Muscle of leg (tissue), 11 donors: ENCODE measurements around the gene KIAA0825. TPM values are rescaled to one million over a fixed set of nuclear protein-coding genes. Genes with fewer than 3 reads are reported as not detected.
A peak's percentile ranks its signal among the peaks of the same experiment; 100 is the strongest.

Source experiments
- DNase-seq: peaks from one replicate; pipeline ENCODE4 v3.0.0; 2013
- H3K27ac ChIP-seq: one replicate; pipeline ENCODE4 v1.5.1; 2013; ENCODE audit warnings: mild to moderate bottlenecking, low read length, control low read depth
- H3K27me3 ChIP-seq: one replicate; pipeline ENCODE4 v1.6.1; 2013; ENCODE audit warnings: low read length; ENCODE audit not compliant: control insufficient read depth, insufficient read depth
- H3K36me3 ChIP-seq: one replicate; pipeline ENCODE4 v1.6.1; 2013; ENCODE audit warnings: low read length; ENCODE audit not compliant: control insufficient read depth, insufficient read depth
- H3K4me1 ChIP-seq: one replicate; pipeline ENCODE4 v1.6.1; 2013; ENCODE audit warnings: low read length; ENCODE audit not compliant: control insufficient read depth, insufficient read depth
- H3K4me3 ChIP-seq: one replicate; pipeline ENCODE4 v1.5.1; 2013; ENCODE audit warnings: low read length, control low read depth
- H3K9me3 ChIP-seq: replicated peaks from 2 replicates; pipeline ENCODE4 v1.6.1; 2013; ENCODE audit warnings: low read depth, low read length; ENCODE audit not compliant: control insufficient read depth
- WGBS: methylation state at CpG from one replicate; pipeline ENCODE4 v1.1.5; 2013; ENCODE audit warnings: missing lambda C conversion rate; ENCODE audit not compliant: insufficient coverage; 5-methylcytosine and 5-hydroxymethylcytosine counted together
- polyA plus RNA-seq, 8 donors: library from polyadenylated mRNA; unstranded; fragments of 120-200 nt; gene quantifications; one replicate each; pipeline versions ENCODE4 v1.2.1 to v1.2.3, GENCODE V29; 2013; ENCODE audit warnings: inconsistent platforms in 1 of 8, low replicate concordance in 1 of 8; ENCODE audit not compliant: insufficient read length in 8 of 8, insufficient read depth in 1 of 8
- total RNA-seq: library from RNA; stranded (reverse); fragments of 120-200 nt; gene quantifications from one replicate; pipeline ENCODE4 v1.2.4, GENCODE V29; 2013

KIAA0825 gene
- total and polyA plus RNA-seq, 9 donors = 1.6 to 5.6 (median 2.2) TPM

- peak; percentile 49 for DNase-seq
- Histone ChIP-seq H3K36me3 (no peaks in the 10 kb centered on the region), H3K4me3 (no peak overlapping the region), H3K4me1 (no peaks in the 10 kb centered on the region), H3K9me3 (peaks cover 1% of the 10 kb centered on the region), H3K27ac (no peak overlapping the region), H3K27me3 (no peaks in the 10 kb centered on the region)
- WGBS = no CpG with 5 or more reads among the region's 5 CpGs
Measured at GRCh38 chr5:94240596-94240992, 377.8 kb downstream of the KIAA0825 start.

- Histone ChIP-seq H3K4me1 (no peaks in the 10 kb centered on the region), H3K27ac (no peak overlapping the region), H3K4me3 (no peak overlapping the region), H3K9me3 (peaks cover 3% of the 10 kb centered on the region), H3K27me3 (no peaks in the 10 kb centered on the region), H3K36me3 (no peaks in the 10 kb centered on the region)
- DNase-seq = peak; percentile 20
- 40% methylated on average over 1 of the region's 3 CpGs for WGBS
Measured at GRCh38 chr5:94240134-94240533, 378.3 kb downstream of the KIAA0825 start.

GRCh38 chr5:94239266-94239665 is 379.1 kb downstream of the KIAA0825 start:
- Histone ChIP-seq H3K36me3 (no peaks in the 10 kb centered on the region), H3K9me3 (peaks cover 3% of the 10 kb centered on the region), H3K4me1 (no peaks in the 10 kb centered on the region), H3K27ac (no peak overlapping the region), H3K4me3 (no peak overlapping the region), H3K27me3 (no peaks in the 10 kb centered on the region)
- no CpG with 5 or more reads among the region's 2 CpGs for WGBS
- DNase-seq = peak; percentile 40

- Histone ChIP-seq H3K9me3 (peaks cover 3% of the 10 kb centered on the region), H3K4me3 (no peak overlapping the region), H3K27ac (no peak overlapping the region), H3K36me3 (no peaks in the 10 kb centered on the region), H3K4me1 (no peaks in the 10 kb centered on the region), H3K27me3 (no peaks in the 10 kb centered on the region)
- DNase-seq = no peak
- no CpG with 5 or more reads among the region's 1 CpG for WGBS
Measured at GRCh38 chr5:94234987-94235386, 383.4 kb downstream of the KIAA0825 start.

- Histone ChIP-seq H3K27me3 (no peaks in the 10 kb centered on the region), H3K4me1 (no peaks in the 10 kb centered on the region), H3K36me3 (no peaks in the 10 kb centered on the region), H3K4me3 (no peak overlapping the region), H3K27ac (no peak overlapping the region), H3K9me3 (no peaks in the 10 kb centered on the region)
- no peak for DNase-seq
Measured at GRCh38 chr5:94228791-94229190, 389.6 kb downstream of the KIAA0825 start.

GRCh38 chr5:94223235-94223634 is 395.2 kb downstream of the KIAA0825 start:
- H3K4me1 ChIP-seq = no peaks in the 10 kb centered on the region
- no peaks in the 10 kb centered on the region for H3K9me3 ChIP-seq
- H3K4me3 ChIP-seq = no peak overlapping the region
- WGBS = 57% methylated on average over 1 of the region's 2 CpGs
- no peaks in the 10 kb centered on the region for H3K36me3 ChIP-seq
- H3K27me3 ChIP-seq = no peaks in the 10 kb centered on the region
- no peak for DNase-seq
- H3K27ac ChIP-seq = no peak overlapping the region

GRCh38 chr5:94218374-94218773 is 400.0 kb downstream of the KIAA0825 start:
- no peaks in the 10 kb centered on the region for H3K27me3 ChIP-seq
- H3K4me3 ChIP-seq = no peak overlapping the region
- no peaks in the 10 kb centered on the region for H3K9me3 ChIP-seq
- no peaks in the 10 kb centered on the region for H3K4me1 ChIP-seq
- H3K36me3 ChIP-seq = no peaks in the 10 kb centered on the region
- no peak overlapping the region for H3K27ac ChIP-seq
- DNase-seq = peak; percentile 29

- no peaks in the 10 kb centered on the region for H3K27me3 ChIP-seq
- WGBS = no CpG with 5 or more reads among the region's 3 CpGs
- no peaks in the 10 kb centered on the region for H3K4me1 ChIP-seq
- no peak for DNase-seq
- no peaks in the 10 kb centered on the region for H3K36me3 ChIP-seq
- no peak overlapping the region for H3K27ac ChIP-seq
- no peaks in the 10 kb centered on the region for H3K9me3 ChIP-seq
- H3K4me3 ChIP-seq = no peak overlapping the region
Measured at GRCh38 chr5:94217745-94218144, 400.7 kb downstream of the KIAA0825 start.

- Histone ChIP-seq H3K4me3 (no peak overlapping the region), H3K27me3 (no peaks in the 10 kb centered on the region), H3K27ac (no peak overlapping the region), H3K9me3 (no peaks in the 10 kb centered on the region), H3K36me3 (no peaks in the 10 kb centered on the region), H3K4me1 (no peaks in the 10 kb centered on the region)
- DNase-seq = no peak
- no CpG with 5 or more reads among the region's 2 CpGs for WGBS
Measured at GRCh38 chr5:94217216-94217615, 401.2 kb downstream of the KIAA0825 start.

GRCh38 chr5:94212476-94212875 is 405.9 kb downstream of the KIAA0825 start:
- Histone ChIP-seq H3K4me1 (no peaks in the 10 kb centered on the region), H3K27me3 (no peaks in the 10 kb centered on the region), H3K4me3 (no peak overlapping the region), H3K27ac (no peak overlapping the region), H3K36me3 (no peaks in the 10 kb centered on the region), H3K9me3 (no peaks in the 10 kb centered on the region)
- no peak for DNase-seq
- no CpG with 5 or more reads among the region's 1 CpG for WGBS

- no peak overlapping the region for H3K4me3 ChIP-seq
- no peaks in the 10 kb centered on the region for H3K36me3 ChIP-seq
- H3K27me3 ChIP-seq = no peaks in the 10 kb centered on the region
- no peaks in the 10 kb centered on the region for H3K4me1 ChIP-seq
- no peak overlapping the region for H3K27ac ChIP-seq
- WGBS = 69% methylated on average over 7 of the region's 8 CpGs
- no peak for DNase-seq
- no peaks in the 10 kb centered on the region for H3K9me3 ChIP-seq
Measured at GRCh38 chr5:94209774-94210355, 408.5 kb downstream of the KIAA0825 start.
